PC-3 (cell line): ENCODE results near the gene SUCNR1. TPM values are rescaled to one million over a fixed set of nuclear protein-coding genes. Genes with fewer than 3 reads are reported as not detected.
"Not testable (repeated sequence)": the region's sequence is repeated elsewhere in the genome, so short reads cannot be mapped to it uniquely, and the experiment has no call there.

Source experiments
- ATAC-seq: fragments of 200-7000 bp; cut with Tn5 transposase; 2 replicates; pipeline ENCODE4 v1.9.1; 2020; ENCODE audit warnings: mild to moderate bottlenecking, moderate library complexity
- BruUV-seq: library from RNA; stranded (reverse); fragments of 400-500 nt; replicated peaks from 2 replicates; lab custom pipeline; 2021; lab: Mats Ljungman, UMichigan
- CTCF ChIA-PET: fragments of 300-600 bp; sonication (Branson Sonifier 250); formaldehyde crosslinking; loops from one replicate; lab custom pipeline; 2022; ENCODE audit warnings: antibody characterized with exemption; lab: Charles Lee
- POLR2A ChIA-PET: fragments of 300-600 bp; sonication (Branson Sonifier 250); formaldehyde crosslinking; loops from one replicate; lab custom pipeline; 2022; ENCODE audit warnings: antibody characterized with exemption; ENCODE audit not compliant: unreplicated experiment; lab: Charles Lee
- DNase-seq: peaks from one replicate; pipeline ENCODE4 v3.0.0-alpha.2; 2015
- H2AFZ ChIP-seq: fragments of 300-600 bp; sonication (generic); 2 replicates; pipeline ENCODE4 v1.6.0; 2016; ENCODE audit warnings: antibody characterized with exemption, low read length
- H3F3A ChIP-seq: fragments of 300-600 bp; sonication (generic); one replicate; pipeline ENCODE4 v1.6.0; 2017; ENCODE audit warnings: antibody characterized with exemption, low read length, control low read depth, mild to moderate bottlenecking; ENCODE audit not compliant: unreplicated experiment
- H3K27ac ChIP-seq: fragments of 300-600 bp; sonication (generic); 2 replicates; pipeline ENCODE4 v1.5.1; 2016; ENCODE audit warnings: mild to moderate bottlenecking, low read length
- H3K27me3 ChIP-seq: fragments of 300-600 bp; sonication (generic); 2 replicates; pipeline ENCODE4 v1.6.1; 2016; ENCODE audit warnings: low read length, mixed read lengths
- H3K36me3 ChIP-seq: fragments of 300-600 bp; sonication (generic); 2 replicates; pipeline ENCODE4 v1.6.1; 2016; ENCODE audit warnings: low read depth, mixed run types, low read length, mixed read lengths
- H3K4me1 ChIP-seq: fragments of 300-600 bp; sonication (generic); 2 replicates; pipeline ENCODE4 v1.5.1; 2016; ENCODE audit warnings: low read length; ENCODE audit not compliant: insufficient read depth
- H3K4me2 ChIP-seq: fragments of 300-600 bp; sonication (generic); 2 replicates; pipeline ENCODE4 v1.6.0; 2016; ENCODE audit warnings: low read length
- H3K4me3 ChIP-seq: fragments of 300-600 bp; sonication (generic); 2 replicates; pipeline ENCODE4 v1.5.1; 2016; ENCODE audit warnings: mild to moderate bottlenecking, low read length, mixed read lengths
- H3K79me2 ChIP-seq: fragments of 300-600 bp; sonication (generic); 2 replicates; pipeline ENCODE4 v1.6.1; 2017; ENCODE audit warnings: low read length, mixed read lengths
- H3K9ac ChIP-seq: fragments of 300-600 bp; sonication (generic); 2 replicates; pipeline ENCODE4 v1.6.0; 2016; ENCODE audit warnings: mild to moderate bottlenecking, low read length
- H3K9me2 ChIP-seq: fragments of 300-600 bp; sonication (generic); replicated peaks from 2 replicates; pipeline ENCODE4 v1.6.1; 2016; ENCODE audit warnings: mixed run types, low read length, mixed read lengths
- H3K9me3 ChIP-seq: fragments of 300-600 bp; sonication (generic); 2 replicates; pipeline ENCODE4 v1.6.1; 2016; ENCODE audit warnings: low read length, mixed read lengths
- H4K20me1 ChIP-seq: fragments of 300-600 bp; sonication (generic); 2 replicates; pipeline ENCODE4 v1.6.1; 2016; ENCODE audit warnings: low read length, mixed read lengths
- EZH2 ChIP-seq: fragments of 300-600 bp; sonication (generic); IDR thresholded peaks from one replicate; pipeline ENCODE4 v1.6.1; 2017; ENCODE audit warnings: antibody characterized with exemption, mild to moderate bottlenecking, low read length; ENCODE audit not compliant: unreplicated experiment
- EZH2phosphoT487 ChIP-seq: fragments of 300-600 bp; sonication (generic); IDR thresholded peaks from 2 replicates; pipeline ENCODE4 v1.6.1; 2018; ENCODE audit warnings: mild to moderate bottlenecking, antibody characterized with exemption, low read length, borderline replicate concordance
- intact Hi-C: fragments of 100-400 bp; cut with micrococcal nuclease; formaldehyde crosslinking; loops from 2 replicates; pipeline ENCODE4 v1.9.0; 2023
- total RNA-seq: library from RNA; depleted of rRNA; stranded (reverse); fragments of >200 nt; gene quantifications from 2 replicates; pipeline ENCODE4 v1.2.3, GENCODE V29; 2014
- TF ChIP-seq, protein P1 (sequence below): fragments of 300-600 bp; sonication (generic); conservative IDR thresholded peaks from 2 replicates; pipeline ENCODE4 v1.5.1; 2017; ENCODE audit warnings: antibody characterized with exemption, low read depth, mild to moderate bottlenecking, low read length

Gene SUCNR1
- total RNA-seq, 1 experiment from 2014 or later: not detected

- H3K9me2 ChIP-seq: no peaks in the 10 kb centered on the region
- H3F3A ChIP-seq: no peaks in the 10 kb centered on the region
- TF ChIP-seq, protein P1, sequence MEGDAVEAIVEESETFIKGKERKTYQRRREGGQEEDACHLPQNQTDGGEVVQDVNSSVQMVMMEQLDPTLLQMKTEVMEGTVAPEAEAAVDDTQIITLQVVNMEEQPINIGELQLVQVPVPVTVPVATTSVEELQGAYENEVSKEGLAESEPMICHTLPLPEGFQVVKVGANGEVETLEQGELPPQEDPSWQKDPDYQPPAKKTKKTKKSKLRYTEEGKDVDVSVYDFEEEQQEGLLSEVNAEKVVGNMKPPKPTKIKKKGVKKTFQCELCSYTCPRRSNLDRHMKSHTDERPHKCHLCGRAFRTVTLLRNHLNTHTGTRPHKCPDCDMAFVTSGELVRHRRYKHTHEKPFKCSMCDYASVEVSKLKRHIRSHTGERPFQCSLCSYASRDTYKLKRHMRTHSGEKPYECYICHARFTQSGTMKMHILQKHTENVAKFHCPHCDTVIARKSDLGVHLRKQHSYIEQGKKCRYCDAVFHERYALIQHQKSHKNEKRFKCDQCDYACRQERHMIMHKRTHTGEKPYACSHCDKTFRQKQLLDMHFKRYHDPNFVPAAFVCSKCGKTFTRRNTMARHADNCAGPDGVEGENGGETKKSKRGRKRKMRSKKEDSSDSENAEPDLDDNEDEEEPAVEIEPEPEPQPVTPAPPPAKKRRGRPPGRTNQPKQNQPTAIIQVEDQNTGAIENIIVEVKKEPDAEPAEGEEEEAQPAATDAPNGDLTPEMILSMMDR: no peak
- no peak for TF ChIP-seq EZH2phosphoT487
- TF ChIP-seq EZH2: no peak
- H3K27ac ChIP-seq: no peak overlapping the region
- no TSS peak for BruUV-seq
- no peaks in the 10 kb centered on the region for H3K9me3 ChIP-seq
- H3K4me2 ChIP-seq: no peak overlapping the region
- H3K4me3 ChIP-seq: no peak overlapping the region
- ATAC-seq: no peak
- peaks cover 5% of the 10 kb centered on the region; the same call in 1 of the 2 replicates for H3K4me1 ChIP-seq
- no peaks in the 10 kb centered on the region for H3K27me3 ChIP-seq
- intact Hi-C loops: no loop called here
- ChIA-PET CTCF (no interaction called here), POLR2A (no interaction called here)
- no peak overlapping the region for H3K9ac ChIP-seq
- H3K79me2 ChIP-seq: no peaks in the 10 kb centered on the region
- H4K20me1 ChIP-seq: no peaks in the 10 kb centered on the region
- DNase-seq: no peak
- H3K36me3 ChIP-seq: no peaks in the 10 kb centered on the region
- H2AFZ ChIP-seq: no peak overlapping the region
These were observed 7.7 kb downstream of the SUCNR1 start for GRCh38 chr3:151881137-151881536.

DNA sequence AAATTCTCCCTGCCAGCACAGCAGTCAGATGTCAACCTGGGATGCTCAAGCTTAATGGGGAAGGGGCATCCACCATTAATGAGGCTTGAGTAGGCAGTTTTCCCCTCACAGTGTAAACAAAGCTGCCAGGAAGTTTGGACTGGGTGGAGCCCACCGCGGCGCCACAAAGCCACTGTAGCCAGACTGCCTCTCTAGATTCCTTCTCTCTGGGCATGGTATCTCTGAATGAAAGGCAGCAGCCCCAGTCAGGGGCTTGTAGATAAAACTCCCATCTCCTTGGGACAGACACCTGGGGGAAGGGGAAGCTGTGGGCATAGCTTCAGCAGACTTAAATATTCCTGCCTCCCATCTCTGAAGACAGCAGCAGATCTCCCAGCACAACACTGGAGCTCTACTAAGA, 12.0 kb downstream of the SUCNR1 start:
- H3K9ac ChIP-seq, POLR2A ChIA-PET, H3K9me2 ChIP-seq, H3K9me3 ChIP-seq, H3K4me1 ChIP-seq, H2AFZ ChIP-seq, CTCF ChIA-PET, H3F3A ChIP-seq, H3K36me3 ChIP-seq, H3K79me2 ChIP-seq, H3K4me2 ChIP-seq, H3K4me3 ChIP-seq, intact Hi-C loops, ATAC-seq, DNase-seq, H4K20me1 ChIP-seq, BruUV-seq, H3K27ac ChIP-seq, H3K27me3 ChIP-seq: not testable (repeated sequence)

GRCh38 chr3:151887450-151888211, 14.2 kb downstream of the SUCNR1 start:
- peaks cover 15% of the 10 kb centered on the region for H3K4me1 ChIP-seq
- H3F3A ChIP-seq, H3K9me3 ChIP-seq, ATAC-seq, H3K4me3 ChIP-seq, BruUV-seq, intact Hi-C loops, H3K27ac ChIP-seq, H2AFZ ChIP-seq, DNase-seq, H3K4me2 ChIP-seq, H3K9ac ChIP-seq, H3K9me2 ChIP-seq, H3K27me3 ChIP-seq, POLR2A ChIA-PET, H4K20me1 ChIP-seq, H3K36me3 ChIP-seq, CTCF ChIA-PET, H3K79me2 ChIP-seq: not testable (repeated sequence)
